Nephron (organoid): ENCODE data around the gene PNLIPRP1.
A peak's percentile ranks its signal among the peaks of the same experiment; 100 is the strongest.

Experiments used
- H3K27ac Mint-ChIP-seq, 3 experiments: 2 replicates each; pipeline ENCODE4 v1.8.0; 2020; ENCODE audit warnings: mixed read lengths in 3 of 3, mild to moderate bottlenecking in 2 of 3, moderate library complexity in 1 of 3
- H3K27me3 Mint-ChIP-seq: 2 replicates; pipeline ENCODE4 v1.8.0; 2021; ENCODE audit warnings: low read depth, mild to moderate bottlenecking, moderate library complexity, mixed read lengths
- H3K36me3 Mint-ChIP-seq: 2 replicates; pipeline ENCODE4 v1.8.0; 2020; ENCODE audit warnings: low read depth, mixed read lengths
- H3K4me1 Mint-ChIP-seq: 2 replicates; pipeline ENCODE4 v1.8.0; 2020; ENCODE audit warnings: mixed read lengths
- H3K4me3 Mint-ChIP-seq, 3 experiments: 2 replicates each; pipeline ENCODE4 v1.8.0; 2020; ENCODE audit warnings: mild to moderate bottlenecking in 3 of 3, mixed read lengths in 3 of 3, moderate library complexity in 2 of 3
- H3K9me3 Mint-ChIP-seq: 2 replicates; pipeline ENCODE4 v1.8.0; 2020; ENCODE audit warnings: mixed read lengths
- TF ChIP-seq, protein P1 (sequence below), 3 experiments: fragments of 200-600 bp; sonication (generic); IDR thresholded peaks; one replicate each; pipeline ENCODE4 v1.5.0; 2021; ENCODE audit warnings: antibody characterized with exemption in 3 of 3; ENCODE audit not compliant: unreplicated experiment in 3 of 3

The PNLIPRP1 gene

DNA sequence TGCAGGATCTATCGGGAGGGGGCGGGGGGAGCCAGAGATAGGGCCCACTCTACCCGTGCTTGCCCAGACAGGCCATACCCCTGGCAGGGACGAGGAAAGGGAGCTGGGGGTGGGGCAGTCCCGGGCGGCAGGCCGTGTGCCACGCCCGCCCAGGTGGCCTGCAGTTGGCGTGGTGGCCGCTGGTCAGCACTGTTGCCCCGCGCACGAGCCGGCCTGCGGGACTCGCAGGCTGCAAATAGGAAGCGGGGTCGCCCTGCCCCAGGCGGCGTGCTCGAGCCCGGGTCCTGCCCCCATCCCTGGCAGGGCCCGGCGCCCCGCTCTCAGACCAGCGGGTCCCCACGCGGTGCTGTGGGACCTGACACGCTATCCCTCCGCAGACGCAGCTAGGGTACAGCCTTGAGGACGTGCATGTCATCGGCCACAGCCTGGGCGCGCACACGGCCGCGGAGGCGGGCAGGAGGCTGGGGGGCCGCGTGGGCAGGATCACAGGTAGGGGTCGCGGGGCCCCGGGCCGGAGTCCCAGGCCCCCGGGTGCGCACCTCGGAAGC is 36.7 kb downstream of the PNLIPRP1 start:
- TF ChIP-seq, protein P1, sequence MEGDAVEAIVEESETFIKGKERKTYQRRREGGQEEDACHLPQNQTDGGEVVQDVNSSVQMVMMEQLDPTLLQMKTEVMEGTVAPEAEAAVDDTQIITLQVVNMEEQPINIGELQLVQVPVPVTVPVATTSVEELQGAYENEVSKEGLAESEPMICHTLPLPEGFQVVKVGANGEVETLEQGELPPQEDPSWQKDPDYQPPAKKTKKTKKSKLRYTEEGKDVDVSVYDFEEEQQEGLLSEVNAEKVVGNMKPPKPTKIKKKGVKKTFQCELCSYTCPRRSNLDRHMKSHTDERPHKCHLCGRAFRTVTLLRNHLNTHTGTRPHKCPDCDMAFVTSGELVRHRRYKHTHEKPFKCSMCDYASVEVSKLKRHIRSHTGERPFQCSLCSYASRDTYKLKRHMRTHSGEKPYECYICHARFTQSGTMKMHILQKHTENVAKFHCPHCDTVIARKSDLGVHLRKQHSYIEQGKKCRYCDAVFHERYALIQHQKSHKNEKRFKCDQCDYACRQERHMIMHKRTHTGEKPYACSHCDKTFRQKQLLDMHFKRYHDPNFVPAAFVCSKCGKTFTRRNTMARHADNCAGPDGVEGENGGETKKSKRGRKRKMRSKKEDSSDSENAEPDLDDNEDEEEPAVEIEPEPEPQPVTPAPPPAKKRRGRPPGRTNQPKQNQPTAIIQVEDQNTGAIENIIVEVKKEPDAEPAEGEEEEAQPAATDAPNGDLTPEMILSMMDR (IDR thresholded peaks at IDR 0.05; ENCODE audit: unreplicated experiment in 3 of 3): peak; percentile 70 to 78 (median 73)
- H3K4me3 Mint-ChIP-seq: peak overlapping the region in 1 of 3 experiments; percentile 31
- H3K27me3 Mint-ChIP-seq: peaks cover 49% of the 10 kb centered on the region
- no peaks in the 10 kb centered on the region for H3K9me3 Mint-ChIP-seq
- H3K36me3 Mint-ChIP-seq: no peaks in the 10 kb centered on the region
- no peak overlapping the region for H3K27ac Mint-ChIP-seq
- no peaks in the 10 kb centered on the region for H3K4me1 Mint-ChIP-seq

DNA sequence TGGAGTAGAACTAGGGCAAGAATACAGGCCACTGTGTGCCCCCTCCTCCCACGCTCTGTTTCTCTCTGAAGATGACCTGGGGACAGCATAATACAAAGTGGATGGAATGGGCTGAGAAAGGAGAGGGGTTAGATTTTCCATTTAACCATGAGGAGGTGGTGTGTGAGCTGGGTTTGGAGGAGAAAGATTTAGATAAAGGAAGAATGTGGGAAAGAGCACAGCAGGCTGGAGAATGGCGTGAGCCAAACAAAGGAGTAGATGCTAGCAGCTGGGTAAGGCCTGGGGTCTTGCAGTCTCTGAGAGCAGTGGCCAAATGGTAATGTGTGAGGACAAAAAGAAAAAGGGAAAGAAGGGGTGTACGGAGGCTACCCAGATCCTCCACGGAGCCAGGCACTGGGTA is 38.6 kb downstream of the PNLIPRP1 start:
- Mint-ChIP-seq H3K27me3 (peaks cover 49% of the 10 kb centered on the region), H3K36me3 (no peaks in the 10 kb centered on the region), H3K4me3 (no peak overlapping the region), H3K27ac (no peak overlapping the region), H3K9me3 (no peaks in the 10 kb centered on the region), H3K4me1 (no peaks in the 10 kb centered on the region)
- TF ChIP-seq, protein P1 (IDR thresholded peaks at IDR 0.05; ENCODE audit: unreplicated experiment in 3 of 3): no peak

DNA sequence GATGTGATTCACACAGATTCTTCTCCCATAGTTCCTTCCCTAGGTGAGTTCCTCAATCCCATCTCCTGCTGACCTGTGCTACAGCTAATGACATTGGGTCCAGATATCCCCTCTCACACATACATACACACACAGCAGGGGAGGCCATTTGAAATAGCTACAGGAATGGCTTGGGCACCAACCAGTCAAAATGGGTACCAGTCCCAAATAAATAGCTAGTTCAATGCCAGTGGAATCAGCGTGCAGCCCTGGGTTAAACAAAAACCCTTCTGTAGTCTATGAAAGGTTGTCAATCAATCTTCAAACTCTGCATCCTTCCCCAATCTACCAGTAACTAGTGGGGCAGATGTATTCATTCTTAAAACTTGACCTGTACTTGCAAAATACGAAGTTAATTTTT is 39.3 kb downstream of the PNLIPRP1 start:
- H3K4me3 Mint-ChIP-seq: no peak overlapping the region
- no peak overlapping the region for H3K27ac Mint-ChIP-seq
- H3K9me3 Mint-ChIP-seq: no peaks in the 10 kb centered on the region
- H3K4me1 Mint-ChIP-seq: no peaks in the 10 kb centered on the region
- TF ChIP-seq, protein P1 (IDR thresholded peaks at IDR 0.05; ENCODE audit: unreplicated experiment in 3 of 3): no peak
- no peaks in the 10 kb centered on the region for H3K36me3 Mint-ChIP-seq
- peaks cover 43% of the 10 kb centered on the region for H3K27me3 Mint-ChIP-seq

DNA sequence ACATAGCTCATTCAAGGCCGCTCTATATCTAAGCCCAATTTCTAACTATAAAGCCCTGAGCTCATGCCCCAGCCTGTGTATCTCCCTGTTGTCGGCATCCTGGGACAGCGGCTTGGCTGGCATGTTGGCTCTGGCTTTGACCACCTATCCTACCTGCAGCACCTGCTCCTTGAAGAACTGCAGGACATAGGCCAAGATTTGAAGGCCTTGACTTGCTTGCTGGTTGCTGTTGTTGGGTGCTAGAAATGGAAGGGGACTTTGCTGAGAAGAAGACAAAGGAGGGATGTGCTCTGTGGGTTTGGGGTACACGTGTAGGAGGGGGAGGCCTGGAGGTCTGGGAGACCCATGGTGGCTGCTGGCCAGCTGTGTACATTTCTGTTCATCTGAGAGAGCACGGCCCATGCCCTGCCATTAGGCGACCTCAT is 41.1 kb downstream of the PNLIPRP1 start:
- H3K27me3 Mint-ChIP-seq: peaks cover 28% of the 10 kb centered on the region
- no peak overlapping the region for H3K27ac Mint-ChIP-seq
- TF ChIP-seq, protein P1 (IDR thresholded peaks at IDR 0.05; ENCODE audit: unreplicated experiment in 3 of 3): no peak
- H3K4me3 Mint-ChIP-seq: no peak overlapping the region
- H3K4me1 Mint-ChIP-seq: no peaks in the 10 kb centered on the region
- no peaks in the 10 kb centered on the region for H3K9me3 Mint-ChIP-seq
- H3K36me3 Mint-ChIP-seq: no peaks in the 10 kb centered on the region

DNA sequence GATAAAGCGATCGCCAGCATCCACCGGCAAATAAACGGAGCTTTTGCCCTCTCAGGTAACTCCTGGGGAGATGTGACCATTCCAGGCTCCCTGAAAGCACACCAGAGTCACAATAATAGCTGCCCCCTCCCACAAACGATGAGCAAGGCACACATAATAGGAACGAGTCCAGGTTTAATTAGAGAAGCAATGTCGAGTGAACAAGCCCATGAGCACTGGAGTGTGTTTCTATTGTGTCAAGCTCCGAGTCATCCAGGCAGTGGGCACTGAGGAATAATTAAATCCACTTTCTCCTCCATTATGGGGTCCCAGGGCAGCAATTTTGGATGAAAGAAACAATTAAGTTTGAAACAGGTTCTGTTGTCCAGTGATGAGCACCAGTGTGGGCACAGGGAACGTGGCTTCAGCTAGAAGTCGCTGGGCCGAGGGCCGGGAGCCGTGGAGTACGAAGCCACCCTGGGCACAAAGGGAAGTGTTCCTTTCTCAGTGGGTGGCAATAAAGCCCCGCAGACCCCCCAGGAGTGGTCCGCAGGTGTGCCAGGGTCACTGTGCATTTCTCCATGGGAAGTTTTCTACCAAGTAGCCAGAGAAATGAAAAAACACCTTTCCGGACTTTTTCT is 41.9 kb downstream of the PNLIPRP1 start:
- TF ChIP-seq, protein P1 (IDR thresholded peaks at IDR 0.05; ENCODE audit: unreplicated experiment in 3 of 3): no peak
- no peaks in the 10 kb centered on the region for H3K4me1 Mint-ChIP-seq
- H3K27ac Mint-ChIP-seq: no peak overlapping the region
- H3K4me3 Mint-ChIP-seq: no peak overlapping the region
- peaks cover 24% of the 10 kb centered on the region for H3K27me3 Mint-ChIP-seq
- no peaks in the 10 kb centered on the region for H3K9me3 Mint-ChIP-seq
- H3K36me3 Mint-ChIP-seq: no peaks in the 10 kb centered on the region

DNA sequence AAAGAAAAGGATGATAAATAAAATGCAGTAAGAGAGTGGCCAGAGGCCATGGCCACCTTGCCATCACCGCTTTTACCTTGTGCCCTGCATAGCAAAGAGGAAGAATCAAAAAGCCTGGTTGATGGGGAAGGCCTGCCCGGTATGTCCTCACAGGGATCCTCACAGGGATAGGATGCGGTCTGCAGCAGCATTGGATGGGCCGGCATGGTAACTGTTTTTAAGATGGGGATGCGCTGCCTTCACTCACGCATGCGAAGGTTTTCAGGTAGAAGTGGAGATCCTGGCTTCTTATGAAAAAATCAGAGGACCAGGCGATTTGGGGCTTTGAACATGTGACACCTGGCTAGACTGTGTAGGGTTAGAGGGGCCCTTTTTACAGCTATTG is 42.4 kb downstream of the PNLIPRP1 start:
- no peak overlapping the region for H3K4me3 Mint-ChIP-seq
- H3K4me1 Mint-ChIP-seq: no peaks in the 10 kb centered on the region
- H3K9me3 Mint-ChIP-seq: no peaks in the 10 kb centered on the region
- TF ChIP-seq, protein P1 (IDR thresholded peaks at IDR 0.05; ENCODE audit: unreplicated experiment in 3 of 3): no peak
- no peak overlapping the region for H3K27ac Mint-ChIP-seq
- no peaks in the 10 kb centered on the region for H3K36me3 Mint-ChIP-seq
- H3K27me3 Mint-ChIP-seq: peaks cover 22% of the 10 kb centered on the region
